Neural cell (in vitro differentiated cells): ENCODE measurements around the gene PGM5. TPM values are rescaled to one million over a fixed set of nuclear protein-coding genes. Genes with fewer than 3 reads are reported as not detected.

Source experiments
- H2AFZ ChIP-seq: fragments of 200-600, 300-800 bp; sonication (generic), shearing (Covaris generic); 2 replicates; pipeline ENCODE4 v1.6.0; 2014; ENCODE audit warnings: low read depth, mild to moderate bottlenecking, antibody characterized with exemption, low read length, moderate library complexity
- H3F3A ChIP-seq: fragments of 200-600 bp; shearing (Covaris generic); 2 replicates; pipeline ENCODE4 v1.6.1; 2016; ENCODE audit warnings: mild to moderate bottlenecking, moderate library complexity, mixed read lengths, antibody characterized with exemption, low read length; ENCODE audit not compliant: insufficient read depth, poor library complexity, severe bottlenecking
- H3K27ac ChIP-seq: fragments of 200-600, 300-800 bp; sonication (generic), shearing (Covaris generic); 2 replicates; pipeline ENCODE4 v1.5.1; 2014; ENCODE audit warnings: mild to moderate bottlenecking, low read length, moderate library complexity
- H3K27me3 ChIP-seq: fragments of 300-800, 200-600 bp; sonication (generic), shearing (Covaris generic); 2 replicates; pipeline ENCODE4 v1.6.0; 2014; ENCODE audit warnings: mild to moderate bottlenecking, low read depth, low read length, moderate library complexity; ENCODE audit not compliant: insufficient read depth
- H3K36me3 ChIP-seq: fragments of 300-800, 200-600 bp; sonication (generic), shearing (Covaris generic); 2 replicates; pipeline ENCODE4 v1.5.1; 2014; ENCODE audit warnings: mild to moderate bottlenecking, antibody characterized with exemption, low read length, moderate library complexity; ENCODE audit not compliant: insufficient read depth
- H3K4me2 ChIP-seq: fragments of 300-800, 200-600 bp; sonication (generic), shearing (Covaris generic); 2 replicates; pipeline ENCODE4 v1.6.0; 2014; ENCODE audit warnings: mild to moderate bottlenecking, low read length
- H3K4me3 ChIP-seq: fragments of 300-800, 200-600 bp; sonication (generic), shearing (Covaris generic); 2 replicates; pipeline ENCODE4 v1.5.1; 2014; ENCODE audit warnings: mild to moderate bottlenecking, low read length, moderate library complexity
- H3K79me2 ChIP-seq: fragments of 200-600 bp; shearing (Covaris generic); replicated peaks from 2 replicates; pipeline ENCODE4 v1.6.0; 2014; ENCODE audit warnings: mild to moderate bottlenecking, low read length, moderate library complexity; ENCODE audit not compliant: insufficient read depth
- H3K9ac ChIP-seq: fragments of 300-800, 200-600 bp; sonication (generic), shearing (Covaris generic); 2 replicates; pipeline ENCODE4 v1.6.1; 2016; ENCODE audit warnings: mild to moderate bottlenecking, low read length, mixed read lengths
- H3K9me2 ChIP-seq: fragments of 200-600 bp; shearing (Covaris generic); 2 replicates; pipeline ENCODE4 v1.6.1; 2016; ENCODE audit warnings: mild to moderate bottlenecking, low read length, mixed read lengths; ENCODE audit not compliant: insufficient read depth
- H3K9me3 ChIP-seq: fragments of 200-600, 300-800 bp; sonication (generic), shearing (Covaris generic); 2 replicates; pipeline ENCODE4 v1.6.1; 2016; ENCODE audit warnings: mild to moderate bottlenecking, mixed run types, low read length, moderate library complexity, mixed read lengths
- H4K20me1 ChIP-seq: fragments of 200-600 bp; shearing (Covaris generic); 2 replicates; pipeline ENCODE4 v1.6.1; 2016; ENCODE audit warnings: mild to moderate bottlenecking, mixed run types; ENCODE audit not compliant: insufficient read depth
- EP300 ChIP-seq: fragments of 450-650 bp; conservative IDR thresholded peaks from 2 replicates; pipeline ENCODE4 v1.6.1; 2014; ENCODE audit warnings: antibody characterized with exemption, mild to moderate bottlenecking, moderate library complexity; ENCODE audit not compliant: poor library complexity, severe bottlenecking
- EZH2 ChIP-seq: fragments of 200-600, 300-800 bp; shearing (Covaris generic), sonication (generic); IDR thresholded peaks from 2 replicates; pipeline ENCODE4 v1.6.1; 2014; ENCODE audit warnings: antibody characterized with exemption, low read length, borderline replicate concordance, mild to moderate bottlenecking; ENCODE audit not compliant: insufficient read depth, poor library complexity, severe bottlenecking
- MXI1 ChIP-seq: fragments of 450-650 bp; conservative IDR thresholded peaks from 2 replicates; pipeline ENCODE4 v1.6.1; 2014; ENCODE audit warnings: antibody characterized with exemption, mild to moderate bottlenecking; ENCODE audit not compliant: poor library complexity, severe bottlenecking
- POLR2AphosphoS5 ChIP-seq: IDR thresholded peaks from 2 replicates; pipeline ENCODE4 v1.6.1; 2012
- RAD21 ChIP-seq: fragments of 450-650 bp; conservative IDR thresholded peaks from 2 replicates; pipeline ENCODE4 v1.6.1; 2014; ENCODE audit warnings: antibody characterized with exemption, mild to moderate bottlenecking, moderate library complexity
- SMC3 ChIP-seq: fragments of 450-650 bp; conservative IDR thresholded peaks from 2 replicates; pipeline ENCODE4 v1.6.1; 2014; ENCODE audit warnings: antibody characterized with exemption, mild to moderate bottlenecking, moderate library complexity; ENCODE audit not compliant: poor library complexity
- TAF1 ChIP-seq: IDR thresholded peaks from 2 replicates; pipeline ENCODE4 v1.6.1; 2012; ENCODE audit warnings: low read depth
- polyA plus RNA-seq: library from polyadenylated mRNA; depleted of rRNA; stranded (reverse); fragments of >200 nt; gene quantifications from 2 replicates; pipeline ENCODE4 v1.2.3, GENCODE V29; 2014
- TF ChIP-seq, protein P1 (sequence below): IDR thresholded peaks from 2 replicates; pipeline ENCODE4 v1.6.1; 2012; ENCODE audit warnings: borderline replicate concordance
- TF ChIP-seq, protein P2 (sequence below): fragments of 450-650 bp; IDR thresholded peaks from 2 replicates; pipeline ENCODE4 v1.5.1; 2014; ENCODE audit warnings: antibody characterized with exemption, mild to moderate bottlenecking, moderate library complexity; ENCODE audit not compliant: poor library complexity, severe bottlenecking

PGM5 gene
- polyA plus RNA-seq, 1 donor from 2014 or later: not detected

DNA sequence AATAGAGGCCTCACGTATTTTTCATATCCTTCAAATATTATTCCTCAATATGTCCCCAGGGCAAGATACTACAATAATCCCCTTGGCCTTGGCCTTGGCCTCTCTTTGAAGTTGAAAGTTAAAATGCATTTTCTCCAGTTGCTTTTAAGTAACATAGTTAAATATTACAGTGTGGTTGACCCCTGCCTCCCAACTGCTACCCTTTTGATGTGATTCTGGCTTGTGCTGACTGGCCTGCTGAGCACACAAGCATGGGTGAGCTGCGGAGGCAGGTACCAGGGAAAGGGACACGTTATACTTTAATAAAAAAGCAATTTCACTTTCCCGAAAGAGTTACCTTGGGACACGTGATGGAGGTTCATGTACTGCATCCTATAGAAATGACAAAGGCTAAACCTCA is 202.1 kb downstream of the PGM5 start:
- Histone ChIP-seq H3K27me3 (no peaks in the 10 kb centered on the region), H3K9me2 (no peaks in the 10 kb centered on the region), H3K9ac (no peak overlapping the region), H3K79me2 (no peaks in the 10 kb centered on the region), H3K27ac (no peak overlapping the region), H3K4me3 (no peak overlapping the region), H3F3A (no peaks in the 10 kb centered on the region), H3K9me3 (no peaks in the 10 kb centered on the region), H4K20me1 (no peaks in the 10 kb centered on the region), H3K4me2 (no peak overlapping the region), H2AFZ (no peak overlapping the region), H3K36me3 (no peaks in the 10 kb centered on the region)
- no peak for TF ChIP-seq EZH2
- TF ChIP-seq SMC3: no peak
- TF ChIP-seq RAD21: no peak
- TF ChIP-seq EP300: no peak
- TF ChIP-seq, protein P1, sequence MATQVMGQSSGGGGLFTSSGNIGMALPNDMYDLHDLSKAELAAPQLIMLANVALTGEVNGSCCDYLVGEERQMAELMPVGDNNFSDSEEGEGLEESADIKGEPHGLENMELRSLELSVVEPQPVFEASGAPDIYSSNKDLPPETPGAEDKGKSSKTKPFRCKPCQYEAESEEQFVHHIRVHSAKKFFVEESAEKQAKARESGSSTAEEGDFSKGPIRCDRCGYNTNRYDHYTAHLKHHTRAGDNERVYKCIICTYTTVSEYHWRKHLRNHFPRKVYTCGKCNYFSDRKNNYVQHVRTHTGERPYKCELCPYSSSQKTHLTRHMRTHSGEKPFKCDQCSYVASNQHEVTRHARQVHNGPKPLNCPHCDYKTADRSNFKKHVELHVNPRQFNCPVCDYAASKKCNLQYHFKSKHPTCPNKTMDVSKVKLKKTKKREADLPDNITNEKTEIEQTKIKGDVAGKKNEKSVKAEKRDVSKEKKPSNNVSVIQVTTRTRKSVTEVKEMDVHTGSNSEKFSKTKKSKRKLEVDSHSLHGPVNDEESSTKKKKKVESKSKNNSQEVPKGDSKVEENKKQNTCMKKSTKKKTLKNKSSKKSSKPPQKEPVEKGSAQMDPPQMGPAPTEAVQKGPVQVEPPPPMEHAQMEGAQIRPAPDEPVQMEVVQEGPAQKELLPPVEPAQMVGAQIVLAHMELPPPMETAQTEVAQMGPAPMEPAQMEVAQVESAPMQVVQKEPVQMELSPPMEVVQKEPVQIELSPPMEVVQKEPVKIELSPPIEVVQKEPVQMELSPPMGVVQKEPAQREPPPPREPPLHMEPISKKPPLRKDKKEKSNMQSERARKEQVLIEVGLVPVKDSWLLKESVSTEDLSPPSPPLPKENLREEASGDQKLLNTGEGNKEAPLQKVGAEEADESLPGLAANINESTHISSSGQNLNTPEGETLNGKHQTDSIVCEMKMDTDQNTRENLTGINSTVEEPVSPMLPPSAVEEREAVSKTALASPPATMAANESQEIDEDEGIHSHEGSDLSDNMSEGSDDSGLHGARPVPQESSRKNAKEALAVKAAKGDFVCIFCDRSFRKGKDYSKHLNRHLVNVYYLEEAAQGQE: no peak
- TF ChIP-seq, protein P2, sequence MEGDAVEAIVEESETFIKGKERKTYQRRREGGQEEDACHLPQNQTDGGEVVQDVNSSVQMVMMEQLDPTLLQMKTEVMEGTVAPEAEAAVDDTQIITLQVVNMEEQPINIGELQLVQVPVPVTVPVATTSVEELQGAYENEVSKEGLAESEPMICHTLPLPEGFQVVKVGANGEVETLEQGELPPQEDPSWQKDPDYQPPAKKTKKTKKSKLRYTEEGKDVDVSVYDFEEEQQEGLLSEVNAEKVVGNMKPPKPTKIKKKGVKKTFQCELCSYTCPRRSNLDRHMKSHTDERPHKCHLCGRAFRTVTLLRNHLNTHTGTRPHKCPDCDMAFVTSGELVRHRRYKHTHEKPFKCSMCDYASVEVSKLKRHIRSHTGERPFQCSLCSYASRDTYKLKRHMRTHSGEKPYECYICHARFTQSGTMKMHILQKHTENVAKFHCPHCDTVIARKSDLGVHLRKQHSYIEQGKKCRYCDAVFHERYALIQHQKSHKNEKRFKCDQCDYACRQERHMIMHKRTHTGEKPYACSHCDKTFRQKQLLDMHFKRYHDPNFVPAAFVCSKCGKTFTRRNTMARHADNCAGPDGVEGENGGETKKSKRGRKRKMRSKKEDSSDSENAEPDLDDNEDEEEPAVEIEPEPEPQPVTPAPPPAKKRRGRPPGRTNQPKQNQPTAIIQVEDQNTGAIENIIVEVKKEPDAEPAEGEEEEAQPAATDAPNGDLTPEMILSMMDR: no peak
- no peak for TF ChIP-seq TAF1
- TF ChIP-seq POLR2AphosphoS5: no peak
- TF ChIP-seq MXI1: no peak

DNA sequence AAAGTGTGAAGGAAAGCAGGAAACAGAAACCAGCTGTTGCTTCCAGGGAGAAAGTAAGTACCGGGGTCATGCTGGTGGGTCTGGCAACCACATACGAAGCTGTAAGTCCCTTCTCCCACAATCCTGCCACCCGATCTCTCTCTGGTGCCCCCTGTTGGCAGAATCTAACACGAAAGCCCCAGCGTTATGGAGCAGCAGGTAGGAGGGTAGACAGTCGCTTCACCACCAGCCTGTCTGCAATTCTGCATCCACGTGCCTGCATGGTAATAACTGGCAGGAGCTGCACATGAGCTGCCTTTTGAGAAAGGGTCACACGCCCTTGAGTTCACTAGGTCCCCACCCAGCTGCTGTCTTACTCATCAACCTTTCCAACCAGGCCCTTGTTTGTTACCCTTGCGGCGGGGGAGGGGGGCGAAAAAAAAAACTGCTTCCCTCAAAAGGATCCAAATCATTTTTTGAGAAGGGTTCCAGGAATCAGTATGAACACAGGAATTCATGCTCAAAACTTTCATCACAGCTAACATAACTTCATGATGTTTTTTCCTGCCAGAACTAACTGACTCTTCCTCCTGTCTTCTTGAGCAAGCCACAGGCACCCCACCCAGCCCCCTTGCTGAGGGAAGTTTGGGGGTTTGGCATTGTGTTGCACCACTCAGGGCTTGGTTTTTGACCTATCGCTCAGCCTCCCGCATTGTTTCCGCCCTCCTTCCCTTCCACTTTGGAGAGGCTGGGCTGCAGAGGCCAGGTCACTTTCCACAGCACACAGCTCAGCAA is 203.8 kb downstream of the PGM5 start:
- TF ChIP-seq EZH2 (no peak), SMC3 (no peak), MXI1 (no peak), TAF1 (no peak), RAD21 (no peak), POLR2AphosphoS5 (no peak), EP300 (no peak)
- TF ChIP-seq, protein P2: no peak
- TF ChIP-seq, protein P1: no peak
- H3K4me2 ChIP-seq: no peak overlapping the region
- H2AFZ ChIP-seq: no peak overlapping the region
- H3K9me2 ChIP-seq: no peaks in the 10 kb centered on the region
- H3K9ac ChIP-seq: no peak overlapping the region
- no peaks in the 10 kb centered on the region for H3K79me2 ChIP-seq
- H3F3A ChIP-seq: no peaks in the 10 kb centered on the region
- no peaks in the 10 kb centered on the region for H3K27me3 ChIP-seq
- H3K9me3 ChIP-seq: no peaks in the 10 kb centered on the region
- H3K27ac ChIP-seq: no peak overlapping the region
- H3K4me3 ChIP-seq: no peak overlapping the region
- H4K20me1 ChIP-seq: no peaks in the 10 kb centered on the region
- no peaks in the 10 kb centered on the region for H3K36me3 ChIP-seq
